HG03442 (cell line): ENCODE results near the gene INSRR.

ENCODE experiments used
- ATAC-seq: cut with Tn5 transposase; IDR thresholded peaks from one replicate; pipeline ENCODE4 v1.9.1; 2021; ENCODE audit warnings: mild to moderate bottlenecking, moderate library complexity; ENCODE audit not compliant: unreplicated experiment

INSRR gene

GRCh38 chr1:156808186-156809030 lies 50.5 kb downstream of the INSRR start:
- ATAC-seq: no peak

GRCh38 chr1:156807627-156808026 lies 51.3 kb downstream of the INSRR start:
- ATAC-seq: no peak

- no peak for ATAC-seq
These were observed 52.1 kb downstream of the INSRR start for GRCh38 chr1:156806512-156807440.

- no peak for ATAC-seq
These were observed 53.0 kb downstream of the INSRR start for GRCh38 chr1:156805766-156806511.

- no peak for ATAC-seq
These were observed 54.2 kb downstream of the INSRR start for GRCh38 chr1:156804572-156805243.

- ATAC-seq: no peak
These were observed 54.9 kb downstream of the INSRR start for GRCh38 chr1:156804026-156804425.

- no peak for ATAC-seq
These were observed 55.6 kb downstream of the INSRR start for GRCh38 chr1:156803086-156803851.

- no peak for ATAC-seq
These were observed 56.4 kb downstream of the INSRR start for GRCh38 chr1:156802421-156802935.

- ATAC-seq: no peak
These were observed 57.4 kb downstream of the INSRR start for GRCh38 chr1:156801409-156802121.

- ATAC-seq: no peak
These were observed 61.6 kb downstream of the INSRR start for GRCh38 chr1:156797212-156797871.

GRCh38 chr1:156796340-156797097 lies 62.4 kb downstream of the INSRR start:
- no peak for ATAC-seq

GRCh38 chr1:156795787-156796186 lies 63.1 kb downstream of the INSRR start:
- no peak for ATAC-seq

- no peak for ATAC-seq
These were observed 63.6 kb downstream of the INSRR start for GRCh38 chr1:156795374-156795733.

GRCh38 chr1:156794506-156795373 lies 64.2 kb downstream of the INSRR start:
- ATAC-seq: no peak
